Naive B cell (primary cell): ENCODE results near the gene PNPLA1. TPM values are rescaled to one million over a fixed set of nuclear protein-coding genes. Genes with fewer than 3 reads are reported as not detected.
A peak's percentile ranks its signal among the peaks of the same experiment; 100 is the strongest.

ENCODE experiments used
- ATAC-seq, 2 donors: fragments of 150-1000 bp; cut with Tn5 transposase; 2 replicates each; pipeline ENCODE4 v1.10.0; 2021; ENCODE audit warnings: low read depth in 2 of 2, mild to moderate bottlenecking in 2 of 2, moderate library complexity in 2 of 2
- DNase-seq: peaks from one replicate; pipeline ENCODE4 v3.0.0; 2022
- H3K27ac Mint-ChIP-seq, 6 donors: one replicate each; pipeline ENCODE4 v1.8.0; 2020 to 2022; ENCODE audit warnings: mild to moderate bottlenecking in 6 of 6, mixed read lengths in 6 of 6, moderate library complexity in 5 of 6, inconsistent platforms in 2 of 6
- H3K27me3 Mint-ChIP-seq, 3 donors: one replicate each; pipeline ENCODE4 v1.8.0; 2021 to 2022; ENCODE audit warnings: mixed read lengths in 3 of 3, mild to moderate bottlenecking in 1 of 3
- H3K36me3 Mint-ChIP-seq, 2 donors: one replicate each; pipeline ENCODE4 v1.8.0; 2020 to 2022; ENCODE audit warnings: mixed read lengths in 2 of 2, inconsistent platforms in 1 of 2, mild to moderate bottlenecking in 1 of 2
- H3K4me1 Mint-ChIP-seq, 3 donors: one replicate each; pipeline ENCODE4 v1.8.0; 2020 to 2022; ENCODE audit warnings: mixed read lengths in 3 of 3, inconsistent platforms in 1 of 3, mild to moderate bottlenecking in 1 of 3, moderate library complexity in 1 of 3
- H3K4me3 Mint-ChIP-seq, 8 donors: one replicate each; pipeline ENCODE4 v1.8.0; 2020 to 2022; ENCODE audit warnings: mild to moderate bottlenecking in 8 of 8, mixed read lengths in 8 of 8, moderate library complexity in 8 of 8, inconsistent platforms in 2 of 8
- H3K9me3 Mint-ChIP-seq, 7 donors: one replicate each; pipeline ENCODE4 v1.8.0; 2020 to 2022; ENCODE audit warnings: mixed read lengths in 7 of 7, mild to moderate bottlenecking in 5 of 7, inconsistent platforms in 2 of 7, moderate library complexity in 1 of 7
- polyA plus RNA-seq, 6 donors: library from polyadenylated mRNA; unstranded; fragments of 300-500 nt; fragmentation: Illumina TruSeq; gene quantifications; one replicate each; pipeline ENCODE4 v1.2.3, GENCODE V29; 2021; ENCODE audit warnings: low read depth in 6 of 6

The PNPLA1 gene
- polyA plus RNA-seq, 6 donors from 2014 or later: 0.27 TPM; not detected in 5

DNA sequence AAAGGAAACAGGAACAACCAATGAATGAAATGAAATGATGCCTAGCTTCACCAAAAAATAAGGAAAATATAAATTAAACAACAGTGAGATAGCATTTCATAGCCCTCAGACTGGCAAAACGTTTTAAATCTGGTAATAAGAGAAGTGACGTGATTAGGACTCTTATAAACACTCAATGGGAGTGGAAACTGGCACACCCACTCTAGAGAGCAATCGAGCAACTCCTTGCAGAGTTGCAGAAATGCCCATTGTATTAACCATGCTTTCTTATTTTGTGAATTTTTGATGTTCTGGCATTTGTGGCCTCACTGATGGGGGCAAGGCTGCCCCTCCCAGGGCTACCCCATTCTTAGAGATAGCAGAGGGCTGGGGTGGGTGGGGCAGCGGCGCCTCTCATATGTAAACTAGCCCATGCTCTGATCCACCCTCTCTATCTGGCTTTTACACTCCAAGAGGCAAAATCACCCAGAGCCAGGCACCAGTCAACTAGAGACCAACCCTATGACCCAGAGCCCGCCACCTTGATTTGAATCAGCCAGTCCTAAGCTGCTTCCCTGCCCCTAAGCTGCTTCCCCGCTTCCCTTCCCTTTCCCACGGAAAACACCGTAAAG, 6.4 kb upstream of the PNPLA1 start:
- peak overlapping the region in 1 of 6 donors; percentile 39 for H3K27ac Mint-ChIP-seq
- ATAC-seq (no peak), DNase-seq (no peak)
- no peaks in the 10 kb centered on the region for H3K4me1 Mint-ChIP-seq
- H3K4me3 Mint-ChIP-seq: no peak overlapping the region
- H3K36me3 Mint-ChIP-seq: peaks cover 0 to 5% of the 10 kb centered on the region in 2 donors
- peaks cover 20 to 29% (median 27%) of the 10 kb centered on the region in 3 donors for H3K27me3 Mint-ChIP-seq
- H3K9me3 Mint-ChIP-seq: peaks cover 3 to 17% (median 6%) of the 10 kb centered on the region in 7 donors

DNA sequence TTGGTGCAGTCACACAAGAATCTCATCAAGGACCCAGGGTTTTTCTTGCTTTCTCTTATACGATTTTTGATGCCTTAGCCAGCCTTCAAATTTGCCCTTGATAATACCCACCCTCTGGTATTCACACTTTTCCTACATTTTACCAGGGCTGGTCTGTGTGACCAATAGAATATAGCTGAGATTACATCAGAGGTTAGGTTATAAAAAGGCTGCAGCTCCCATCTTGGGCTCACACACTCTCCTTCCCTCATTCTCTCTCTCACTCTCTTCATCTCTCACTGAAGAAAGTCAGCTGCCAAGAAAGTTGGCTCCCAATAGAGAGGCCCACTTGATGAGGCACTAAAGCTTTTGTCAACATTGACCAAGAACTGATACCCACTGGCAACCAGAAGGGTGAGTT, 4.1 kb upstream of the PNPLA1 start:
- H3K4me1 Mint-ChIP-seq: no peaks in the 10 kb centered on the region
- H3K9me3 Mint-ChIP-seq: peaks cover 3 to 17% (median 7%) of the 10 kb centered on the region in 7 donors
- no peak for ATAC-seq
- H3K36me3 Mint-ChIP-seq: peaks cover 0 to 5% of the 10 kb centered on the region in 2 donors
- no peak for DNase-seq
- H3K27ac Mint-ChIP-seq: no peak overlapping the region
- H3K27me3 Mint-ChIP-seq: peaks cover 22 to 26% (median 25%) of the 10 kb centered on the region in 3 donors
- no peak overlapping the region for H3K4me3 Mint-ChIP-seq

DNA sequence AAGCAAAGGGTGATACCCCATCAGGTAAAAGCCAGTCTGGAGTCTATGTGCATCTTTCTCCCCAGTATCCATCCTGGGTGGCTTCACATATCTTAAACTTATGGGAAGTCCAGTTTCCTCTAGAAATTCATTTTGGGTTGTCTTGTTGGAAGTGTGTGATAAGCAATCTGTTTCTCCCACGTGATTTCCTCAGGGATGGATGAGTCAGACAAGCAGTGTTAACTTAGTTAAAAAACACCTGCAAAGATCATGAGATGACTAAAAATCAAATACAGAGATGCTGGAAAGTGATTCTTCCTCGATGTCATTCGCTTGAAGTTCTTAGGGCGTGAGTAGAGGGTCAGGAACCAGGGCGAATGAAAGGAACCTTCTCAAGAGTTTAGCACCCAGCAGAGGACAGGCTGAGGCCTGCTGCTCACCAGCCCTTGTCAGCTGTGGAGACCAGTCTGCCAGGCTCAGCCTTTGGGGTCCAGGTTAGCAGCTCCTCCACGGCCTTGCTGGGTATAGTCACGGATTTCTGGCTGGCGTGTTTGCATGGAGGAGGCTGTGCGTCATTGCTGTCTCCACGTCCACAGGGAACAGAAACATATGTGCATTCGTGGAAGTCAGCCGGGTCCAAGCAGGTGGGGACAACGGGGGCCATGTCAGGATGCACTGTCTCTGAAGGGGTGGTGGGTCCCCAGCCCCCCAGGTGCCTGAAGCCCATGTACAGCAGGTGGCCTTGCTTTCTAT, 2.8 kb upstream of the PNPLA1 start:
- H3K27me3 Mint-ChIP-seq: peaks cover 24 to 28% (median 25%) of the 10 kb centered on the region in 3 donors
- ATAC-seq (no peak), DNase-seq (no peak)
- peaks cover 3 to 17% (median 7%) of the 10 kb centered on the region in 7 donors for H3K9me3 Mint-ChIP-seq
- H3K4me1 Mint-ChIP-seq: no peaks in the 10 kb centered on the region
- H3K36me3 Mint-ChIP-seq: peaks cover 0 to 5% of the 10 kb centered on the region in 2 donors
- no peak overlapping the region for H3K27ac Mint-ChIP-seq
- no peak overlapping the region for H3K4me3 Mint-ChIP-seq

DNA sequence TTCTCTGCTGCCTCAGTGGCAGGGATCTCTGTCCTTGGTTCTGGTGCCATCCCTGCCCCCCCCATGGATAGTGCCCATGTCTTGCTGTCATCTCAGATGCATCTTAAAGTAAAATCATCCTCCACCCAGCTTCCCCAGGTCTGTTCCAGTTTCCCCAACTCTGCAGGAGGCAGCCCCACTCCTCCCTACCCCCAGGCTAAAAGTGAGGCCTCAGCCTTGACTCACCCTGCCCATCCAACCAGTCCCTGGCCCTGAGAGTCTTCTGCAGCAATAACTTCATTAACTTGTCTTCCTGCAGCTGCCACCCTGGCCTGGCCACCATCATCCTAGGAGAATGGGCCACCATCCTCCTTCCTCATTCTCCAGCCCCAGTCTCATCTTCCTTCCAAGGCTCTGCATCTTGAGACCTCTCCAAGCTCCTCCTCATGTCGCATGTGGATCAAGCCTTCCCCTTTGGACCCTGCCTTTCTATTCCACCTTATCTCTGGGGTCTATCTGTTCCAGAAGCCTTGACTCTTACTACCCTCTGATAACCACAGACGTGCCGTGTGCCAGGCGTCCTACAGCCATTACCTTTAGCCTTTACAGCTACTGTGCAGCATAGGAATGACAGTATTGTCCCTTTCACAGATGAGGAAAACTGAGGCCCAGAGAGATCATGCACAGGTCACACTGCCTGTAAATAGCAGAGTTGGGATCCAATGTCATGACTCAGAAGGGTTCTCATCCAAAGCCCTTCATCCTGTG, 2.0 kb upstream of the PNPLA1 start:
- DNase-seq (no peak), ATAC-seq (no peak)
- Mint-ChIP-seq H3K4me3 (peak overlapping the region in 1 of 8 donors; percentile 27), H3K27ac (no peak overlapping the region), H3K27me3 (peaks cover 17 to 32% (median 30%) of the 10 kb centered on the region in 3 donors), H3K9me3 (peaks cover 3 to 17% (median 7%) of the 10 kb centered on the region in 7 donors), H3K36me3 (peaks cover 0 to 5% of the 10 kb centered on the region in 2 donors), H3K4me1 (no peaks in the 10 kb centered on the region)

DNA sequence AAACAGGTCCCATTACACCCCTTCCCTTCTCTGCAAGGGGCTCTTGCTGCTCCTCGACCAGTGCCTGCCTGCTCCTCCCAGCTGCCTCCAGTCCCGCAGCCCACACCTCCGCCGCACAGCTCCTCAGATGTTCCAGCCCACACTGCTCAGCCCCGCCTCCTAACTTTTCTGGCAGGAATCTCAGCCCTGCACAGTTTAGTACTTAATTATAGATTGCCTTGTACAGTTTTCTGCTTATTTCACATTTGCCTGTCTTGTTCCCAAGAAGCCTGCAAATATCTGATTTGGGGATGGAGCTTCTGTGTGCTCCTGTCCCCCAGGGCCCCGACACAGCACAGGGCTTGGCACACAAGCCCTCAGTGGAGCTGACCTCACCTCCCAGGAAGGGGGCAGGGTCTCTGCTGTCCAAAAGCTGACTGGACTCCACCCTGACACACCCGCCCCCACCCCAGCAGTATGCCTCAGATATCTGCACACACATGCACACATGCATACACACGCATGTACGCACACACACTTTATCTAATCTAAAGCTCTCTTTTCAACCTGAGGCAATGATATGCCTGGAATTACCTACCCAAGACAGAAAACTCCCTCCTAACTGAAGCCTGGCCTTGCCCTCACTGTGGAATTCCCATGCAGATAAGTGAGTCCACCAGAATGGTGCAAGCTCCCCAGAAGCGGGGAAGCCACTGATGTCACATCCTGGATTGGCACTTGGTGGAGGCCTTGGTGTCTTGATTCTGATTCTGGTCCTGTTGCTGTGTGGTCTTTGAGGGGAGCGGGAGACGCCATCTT, 1.2 kb upstream of the PNPLA1 start:
- ATAC-seq: no peak
- H3K27ac Mint-ChIP-seq: peak overlapping the region in 1 of 6 donors; percentile 49
- DNase-seq: no peak
- peaks cover 20 to 38% (median 26%) of the 10 kb centered on the region in 3 donors for H3K27me3 Mint-ChIP-seq
- H3K4me1 Mint-ChIP-seq: no peaks in the 10 kb centered on the region
- peaks cover 0 to 5% of the 10 kb centered on the region in 2 donors for H3K36me3 Mint-ChIP-seq
- peak overlapping the region in 1 of 8 donors; percentile 55 for H3K4me3 Mint-ChIP-seq
- peaks cover 3 to 17% (median 7%) of the 10 kb centered on the region in 7 donors for H3K9me3 Mint-ChIP-seq

DNA sequence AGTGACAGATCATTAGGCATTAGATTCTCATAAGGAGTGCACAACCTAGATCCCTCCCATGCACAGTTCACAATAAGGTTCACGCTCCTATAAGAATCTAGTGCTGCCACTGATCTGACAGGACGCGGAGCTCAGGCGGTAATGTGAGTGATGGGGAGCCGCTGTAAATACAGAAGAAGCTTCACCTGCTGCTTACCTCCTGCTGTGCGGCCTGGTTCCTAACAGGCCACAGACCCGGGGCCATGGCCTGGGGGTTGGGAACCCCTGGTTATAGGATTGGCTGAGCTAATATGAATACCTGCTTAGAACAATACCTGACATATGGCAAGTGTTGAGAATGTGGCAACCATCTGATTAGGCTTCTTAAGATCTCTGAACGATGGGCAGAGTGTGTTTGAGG, 2.4 kb downstream of the PNPLA1 start:
- Mint-ChIP-seq H3K27ac (no peak overlapping the region), H3K4me3 (no peak overlapping the region), H3K27me3 (peaks cover 30 to 55% (median 31%) of the 10 kb centered on the region in 3 donors), H3K4me1 (no peaks in the 10 kb centered on the region), H3K36me3 (no peaks in the 10 kb centered on the region), H3K9me3 (peaks cover 0 to 6% (median 0%) of the 10 kb centered on the region in 7 donors)
- ATAC-seq (no peak), DNase-seq (no peak)

DNA sequence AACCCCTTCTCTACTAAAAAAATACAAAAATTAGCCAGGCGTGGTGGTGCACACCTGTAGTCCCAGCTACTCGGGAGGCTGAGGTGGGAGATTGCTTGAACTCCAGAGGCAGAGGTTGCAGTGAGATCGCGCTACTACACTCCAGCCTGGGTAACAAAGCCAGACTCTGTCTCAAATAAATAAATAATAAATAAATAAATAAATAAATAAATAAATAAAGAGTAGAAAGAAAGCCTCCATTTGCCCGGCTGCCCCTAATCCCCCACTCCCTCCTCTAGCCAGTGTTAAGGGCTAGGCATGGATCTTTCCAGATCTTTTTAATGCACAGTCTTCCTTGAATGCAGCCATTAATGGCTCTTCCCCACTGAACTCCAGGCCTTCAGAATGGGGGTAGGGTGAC, 3.2 kb downstream of the PNPLA1 start:
- H3K36me3 Mint-ChIP-seq: no peaks in the 10 kb centered on the region
- no peaks in the 10 kb centered on the region for H3K4me1 Mint-ChIP-seq
- H3K4me3 Mint-ChIP-seq: no peak overlapping the region
- ATAC-seq (no peak), DNase-seq (no peak)
- H3K9me3 Mint-ChIP-seq: peaks cover 0 to 5% (median 0%) of the 10 kb centered on the region in 7 donors
- peaks cover 28 to 59% (median 30%) of the 10 kb centered on the region in 3 donors for H3K27me3 Mint-ChIP-seq
- H3K27ac Mint-ChIP-seq: no peak overlapping the region

DNA sequence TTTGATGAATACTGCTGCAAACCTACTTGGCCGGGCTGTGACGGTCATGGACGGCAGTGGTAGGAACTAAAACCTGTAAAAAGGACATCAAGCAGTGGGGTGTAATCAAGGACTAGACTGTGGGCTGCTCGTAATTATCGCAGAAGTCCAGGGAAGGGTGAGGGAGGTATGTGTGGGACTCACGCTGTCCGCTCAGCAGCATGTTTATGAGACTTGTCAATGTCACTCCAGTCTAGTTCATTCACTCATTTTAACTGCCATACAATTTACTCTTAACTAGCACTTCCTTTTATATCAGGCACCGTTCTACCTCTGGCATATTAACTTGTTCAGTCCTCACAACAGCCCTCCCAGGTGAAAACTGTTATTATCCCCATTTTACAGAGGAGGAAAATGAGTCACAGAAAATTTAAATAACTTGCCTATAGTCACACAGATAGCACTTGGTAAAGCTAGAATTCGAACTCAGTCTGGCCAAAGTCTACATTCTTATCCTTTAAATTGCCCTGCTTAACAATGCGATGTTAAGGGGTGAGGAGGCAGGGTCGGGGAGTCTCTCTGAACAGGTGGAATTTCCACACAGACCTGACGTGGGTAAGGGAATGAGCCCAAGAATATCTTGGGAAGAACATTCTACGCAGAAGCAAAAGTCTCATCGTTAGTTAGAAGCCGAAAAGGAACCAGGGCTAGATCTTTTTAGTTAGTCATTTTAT, 4.1 kb downstream of the PNPLA1 start:
- Mint-ChIP-seq H3K27me3 (peaks cover 28 to 64% (median 36%) of the 10 kb centered on the region in 3 donors), H3K4me1 (no peaks in the 10 kb centered on the region), H3K27ac (peak overlapping the region in 1 of 6 donors; percentile 15), H3K9me3 (peaks cover 0 to 1% (median 0%) of the 10 kb centered on the region in 7 donors), H3K36me3 (no peaks in the 10 kb centered on the region), H3K4me3 (no peak overlapping the region)
- no peak for DNase-seq
- ATAC-seq: no peak

DNA sequence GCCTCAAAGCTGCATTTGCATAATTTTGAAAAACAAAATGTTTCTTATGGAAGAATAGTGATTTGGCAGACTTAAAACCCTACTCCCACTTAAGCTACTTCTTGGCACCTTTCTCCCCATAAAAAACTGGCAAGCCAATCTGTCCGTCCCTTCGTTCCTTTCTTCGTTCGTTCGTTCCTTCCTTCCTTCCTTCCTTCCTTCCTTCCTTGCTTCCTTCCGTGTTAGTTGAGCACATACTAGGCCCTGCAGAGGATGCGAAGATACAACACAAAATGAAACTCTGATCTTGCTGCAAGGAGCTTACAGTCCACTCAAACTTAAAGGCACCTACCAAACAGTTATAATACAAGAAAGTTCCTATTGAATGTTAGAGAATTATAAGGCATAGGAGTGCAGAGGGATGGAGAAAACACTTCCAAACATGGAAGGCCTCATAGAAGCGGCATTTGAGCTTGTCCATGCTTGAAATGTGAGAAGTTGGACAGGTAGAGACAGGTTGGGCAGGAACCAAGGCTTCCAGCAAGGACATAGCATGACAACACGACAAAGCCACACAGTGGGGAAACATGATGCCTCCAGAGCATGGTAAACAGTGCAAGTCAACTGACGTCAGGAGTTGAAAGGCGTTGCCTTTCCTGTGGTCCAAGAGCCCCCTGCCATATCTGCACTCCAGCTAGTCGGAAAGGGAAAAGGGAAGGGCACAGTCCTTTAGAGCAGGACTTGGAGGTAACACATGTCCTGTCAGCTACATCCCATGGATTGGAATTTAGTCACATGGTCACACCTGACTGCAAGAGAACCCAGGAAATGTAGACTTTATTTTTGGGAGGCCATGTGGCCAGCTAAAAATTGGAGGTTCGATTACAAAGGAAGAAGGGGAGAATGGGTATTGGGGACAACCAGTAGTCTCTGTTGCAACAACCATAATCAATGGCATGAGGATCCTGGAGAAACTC, 7.0 kb downstream of the PNPLA1 start:
- DNase-seq: no peak
- no peak overlapping the region for H3K4me3 Mint-ChIP-seq
- no peak for ATAC-seq
- no peaks in the 10 kb centered on the region for H3K9me3 Mint-ChIP-seq
- no peak overlapping the region for H3K27ac Mint-ChIP-seq
- peaks cover 0 to 23% (median 8%) of the 10 kb centered on the region in 3 donors for H3K4me1 Mint-ChIP-seq
- no peaks in the 10 kb centered on the region for H3K36me3 Mint-ChIP-seq
- H3K27me3 Mint-ChIP-seq: peaks cover 21 to 48% (median 30%) of the 10 kb centered on the region in 3 donors

DNA sequence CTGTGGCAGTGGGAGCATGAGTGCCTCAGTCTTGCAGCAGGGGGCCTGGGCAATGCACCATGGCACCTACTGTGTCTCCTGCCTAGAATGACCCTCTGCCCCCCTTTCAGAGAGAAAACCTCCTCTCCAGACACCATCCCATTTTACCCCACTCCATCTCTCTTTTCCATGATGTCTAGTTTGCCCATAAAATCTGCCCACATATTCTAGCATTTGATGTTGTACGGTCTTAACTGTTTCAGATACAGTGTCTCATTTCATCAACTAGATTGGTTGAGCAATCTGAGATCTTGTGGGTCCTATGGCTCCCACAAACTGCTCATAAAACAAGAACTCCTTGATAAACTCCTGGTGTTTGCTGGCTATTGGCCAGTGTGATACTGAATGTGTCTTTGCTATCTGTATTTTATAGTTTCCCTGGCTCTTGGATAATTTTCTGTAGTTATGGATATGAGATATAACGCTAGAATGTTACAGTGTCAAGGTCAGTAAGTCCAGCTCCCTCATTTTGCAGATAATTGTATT, 8.1 kb downstream of the PNPLA1 start:
- Mint-ChIP-seq H3K27ac (no peak overlapping the region), H3K9me3 (no peaks in the 10 kb centered on the region), H3K4me3 (no peak overlapping the region), H3K4me1 (peaks cover 0 to 25% (median 8%) of the 10 kb centered on the region in 3 donors), H3K27me3 (peaks cover 17 to 40% (median 35%) of the 10 kb centered on the region in 3 donors), H3K36me3 (no peaks in the 10 kb centered on the region)
- ATAC-seq (no peak), DNase-seq (no peak)

DNA sequence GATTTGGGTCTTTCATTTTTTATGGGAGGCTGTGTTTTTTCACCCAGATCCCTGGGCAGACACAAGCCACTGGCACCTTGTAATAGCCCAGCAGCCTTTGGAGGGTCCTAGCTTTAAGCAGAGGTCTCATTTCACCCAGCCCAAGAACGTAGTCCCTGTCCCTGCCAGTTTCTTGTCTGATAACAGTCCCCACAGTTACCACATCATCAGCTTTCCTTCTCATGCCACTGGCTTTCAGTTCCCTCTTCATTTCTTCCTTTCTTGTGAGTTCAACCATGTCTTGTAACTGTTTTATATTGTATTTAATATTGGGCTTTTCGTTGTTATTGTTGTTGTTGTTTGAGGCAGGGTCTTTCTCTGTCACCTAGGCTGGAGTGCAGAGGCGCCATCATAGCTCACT, 10.6 kb downstream of the PNPLA1 start:
- Mint-ChIP-seq H3K9me3 (no peaks in the 10 kb centered on the region), H3K4me1 (peaks cover 0 to 25% (median 8%) of the 10 kb centered on the region in 3 donors), H3K27me3 (peaks cover 23 to 49% (median 39%) of the 10 kb centered on the region in 3 donors), H3K4me3 (no peak overlapping the region), H3K36me3 (no peaks in the 10 kb centered on the region), H3K27ac (peak overlapping the region in 1 of 6 donors; percentile 52)
- DNase-seq: peak; percentile 9
- ATAC-seq: peak; percentile 65 to 89
